Measurements from ENCODE around the gene NR2F1-AS1. TPM values are rescaled to one million over a fixed set of nuclear protein-coding genes. Genes with fewer than 3 reads are reported as not detected.

The NR2F1-AS1 gene
- total and polyA plus RNA-seq, 2 experiments from 2014 or later = 0.59 to 4.5 TPM

- TF ChIP-seq ZNF462 (CRISPR knock-in tag; IDR thresholded peaks at IDR 0.05) (no peak), ZNF114 (CRISPR knock-in tag; IDR thresholded peaks at IDR 0.05) (no peak), POLR2AphosphoS5 (IDR thresholded peaks at IDR 0.05; ENCODE audit: low read depth) (no peak), JUNB (IDR thresholded peaks at IDR 0.05; ENCODE audit: unreplicated experiment) (no peak), CREB1 (CRISPR knock-in tag; IDR thresholded peaks at IDR 0.05; ENCODE audit: low read depth) (no peak), REST (IDR thresholded peaks at IDR 0.05; ENCODE audit: unreplicated experiment) (no peak), ETS1 (IDR thresholded peaks at IDR 0.05) (no peak), EZH2phosphoT487 (IDR thresholded peaks at IDR 0.05; ENCODE audit: unreplicated experiment) (no peak), CTCF (conservative IDR thresholded peaks at IDR 0.05; ENCODE audit: low read depth in 2 of 2) (no peak), EZH2 (IDR thresholded peaks at IDR 0.05; ENCODE audit: low read depth, unreplicated experiment) (no peak), ZNF331 (CRISPR knock-in tag; IDR thresholded peaks at IDR 0.05; ENCODE audit: low read depth) (no peak)
Observed at GRCh38 chr5:93399675-93400074, 181.3 kb downstream of the NR2F1-AS1 start (continued).
